ENCODE measurements around the gene ZNF423. TPM values are rescaled to one million over a fixed set of nuclear protein-coding genes. Genes with fewer than 3 reads are reported as not detected.

Gene ZNF423
- total and polyA plus RNA-seq, 2 experiments from 2014 or later = 14.9 to 41.8 TPM

GRCh38 chr16:49581630-49582298, 274.1 kb downstream of the ZNF423 start:
- Histone ChIP-seq H3K4me2 (no peak overlapping the region), H3K27me3 (ENCODE audit: insufficient read depth) (no peaks in the 10 kb centered on the region), H3K36me3 (ENCODE audit: insufficient read depth) (no peaks in the 10 kb centered on the region), H3K9me2 (ENCODE audit: insufficient read depth) (no peaks in the 10 kb centered on the region; the same call in 1 of the 2 replicates), H3K27ac (ENCODE audit: low read depth) (no peak overlapping the region), H3F3A (replicated peaks; ENCODE audit: low read depth) (no peaks in the 10 kb centered on the region), H3K4me1 (ENCODE audit: insufficient read depth) (peaks cover 8% of the 10 kb centered on the region), H3K4me3 (no peak overlapping the region), H3K79me2 (replicated peaks; ENCODE audit: insufficient read depth) (no peaks in the 10 kb centered on the region), H4K20me1 (replicated peaks; ENCODE audit: insufficient read depth) (no peaks in the 10 kb centered on the region), H2AFZ (no peak overlapping the region)
- DNase-seq (ENCODE audit: low spot score) (no peak), ATAC-seq (no peak)
- TF ChIP-seq EZH2 (IDR thresholded peaks at IDR 0.05; ENCODE audit: low read depth, unreplicated experiment) (no peak), POLR2AphosphoS5 (IDR thresholded peaks at IDR 0.05; ENCODE audit: low read depth) (no peak), JUNB (IDR thresholded peaks at IDR 0.05; ENCODE audit: unreplicated experiment) (no peak), ETS1 (IDR thresholded peaks at IDR 0.05) (no peak), ZNF114 (CRISPR knock-in tag; IDR thresholded peaks at IDR 0.05) (no peak), CREB1 (CRISPR knock-in tag; IDR thresholded peaks at IDR 0.05; ENCODE audit: low read depth) (no peak), STAT1 (IDR thresholded peaks at IDR 0.05; ENCODE audit: unreplicated experiment) (no peak), ZNF331 (CRISPR knock-in tag; IDR thresholded peaks at IDR 0.05; ENCODE audit: low read depth) (no peak), EZH2phosphoT487 (IDR thresholded peaks at IDR 0.05; ENCODE audit: unreplicated experiment) (no peak), CTCF (conservative IDR thresholded peaks at IDR 0.05; ENCODE audit: low read depth in 2 of 2) (no peak), NANOG (IDR thresholded peaks at IDR 0.05; ENCODE audit: borderline replicate concordance) (no peak)
- TF ChIP-seq, protein P1, sequence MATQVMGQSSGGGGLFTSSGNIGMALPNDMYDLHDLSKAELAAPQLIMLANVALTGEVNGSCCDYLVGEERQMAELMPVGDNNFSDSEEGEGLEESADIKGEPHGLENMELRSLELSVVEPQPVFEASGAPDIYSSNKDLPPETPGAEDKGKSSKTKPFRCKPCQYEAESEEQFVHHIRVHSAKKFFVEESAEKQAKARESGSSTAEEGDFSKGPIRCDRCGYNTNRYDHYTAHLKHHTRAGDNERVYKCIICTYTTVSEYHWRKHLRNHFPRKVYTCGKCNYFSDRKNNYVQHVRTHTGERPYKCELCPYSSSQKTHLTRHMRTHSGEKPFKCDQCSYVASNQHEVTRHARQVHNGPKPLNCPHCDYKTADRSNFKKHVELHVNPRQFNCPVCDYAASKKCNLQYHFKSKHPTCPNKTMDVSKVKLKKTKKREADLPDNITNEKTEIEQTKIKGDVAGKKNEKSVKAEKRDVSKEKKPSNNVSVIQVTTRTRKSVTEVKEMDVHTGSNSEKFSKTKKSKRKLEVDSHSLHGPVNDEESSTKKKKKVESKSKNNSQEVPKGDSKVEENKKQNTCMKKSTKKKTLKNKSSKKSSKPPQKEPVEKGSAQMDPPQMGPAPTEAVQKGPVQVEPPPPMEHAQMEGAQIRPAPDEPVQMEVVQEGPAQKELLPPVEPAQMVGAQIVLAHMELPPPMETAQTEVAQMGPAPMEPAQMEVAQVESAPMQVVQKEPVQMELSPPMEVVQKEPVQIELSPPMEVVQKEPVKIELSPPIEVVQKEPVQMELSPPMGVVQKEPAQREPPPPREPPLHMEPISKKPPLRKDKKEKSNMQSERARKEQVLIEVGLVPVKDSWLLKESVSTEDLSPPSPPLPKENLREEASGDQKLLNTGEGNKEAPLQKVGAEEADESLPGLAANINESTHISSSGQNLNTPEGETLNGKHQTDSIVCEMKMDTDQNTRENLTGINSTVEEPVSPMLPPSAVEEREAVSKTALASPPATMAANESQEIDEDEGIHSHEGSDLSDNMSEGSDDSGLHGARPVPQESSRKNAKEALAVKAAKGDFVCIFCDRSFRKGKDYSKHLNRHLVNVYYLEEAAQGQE (IDR thresholded peaks at IDR 0.05; ENCODE audit: unreplicated experiment) = no peak
- TF ChIP-seq, protein P2, sequence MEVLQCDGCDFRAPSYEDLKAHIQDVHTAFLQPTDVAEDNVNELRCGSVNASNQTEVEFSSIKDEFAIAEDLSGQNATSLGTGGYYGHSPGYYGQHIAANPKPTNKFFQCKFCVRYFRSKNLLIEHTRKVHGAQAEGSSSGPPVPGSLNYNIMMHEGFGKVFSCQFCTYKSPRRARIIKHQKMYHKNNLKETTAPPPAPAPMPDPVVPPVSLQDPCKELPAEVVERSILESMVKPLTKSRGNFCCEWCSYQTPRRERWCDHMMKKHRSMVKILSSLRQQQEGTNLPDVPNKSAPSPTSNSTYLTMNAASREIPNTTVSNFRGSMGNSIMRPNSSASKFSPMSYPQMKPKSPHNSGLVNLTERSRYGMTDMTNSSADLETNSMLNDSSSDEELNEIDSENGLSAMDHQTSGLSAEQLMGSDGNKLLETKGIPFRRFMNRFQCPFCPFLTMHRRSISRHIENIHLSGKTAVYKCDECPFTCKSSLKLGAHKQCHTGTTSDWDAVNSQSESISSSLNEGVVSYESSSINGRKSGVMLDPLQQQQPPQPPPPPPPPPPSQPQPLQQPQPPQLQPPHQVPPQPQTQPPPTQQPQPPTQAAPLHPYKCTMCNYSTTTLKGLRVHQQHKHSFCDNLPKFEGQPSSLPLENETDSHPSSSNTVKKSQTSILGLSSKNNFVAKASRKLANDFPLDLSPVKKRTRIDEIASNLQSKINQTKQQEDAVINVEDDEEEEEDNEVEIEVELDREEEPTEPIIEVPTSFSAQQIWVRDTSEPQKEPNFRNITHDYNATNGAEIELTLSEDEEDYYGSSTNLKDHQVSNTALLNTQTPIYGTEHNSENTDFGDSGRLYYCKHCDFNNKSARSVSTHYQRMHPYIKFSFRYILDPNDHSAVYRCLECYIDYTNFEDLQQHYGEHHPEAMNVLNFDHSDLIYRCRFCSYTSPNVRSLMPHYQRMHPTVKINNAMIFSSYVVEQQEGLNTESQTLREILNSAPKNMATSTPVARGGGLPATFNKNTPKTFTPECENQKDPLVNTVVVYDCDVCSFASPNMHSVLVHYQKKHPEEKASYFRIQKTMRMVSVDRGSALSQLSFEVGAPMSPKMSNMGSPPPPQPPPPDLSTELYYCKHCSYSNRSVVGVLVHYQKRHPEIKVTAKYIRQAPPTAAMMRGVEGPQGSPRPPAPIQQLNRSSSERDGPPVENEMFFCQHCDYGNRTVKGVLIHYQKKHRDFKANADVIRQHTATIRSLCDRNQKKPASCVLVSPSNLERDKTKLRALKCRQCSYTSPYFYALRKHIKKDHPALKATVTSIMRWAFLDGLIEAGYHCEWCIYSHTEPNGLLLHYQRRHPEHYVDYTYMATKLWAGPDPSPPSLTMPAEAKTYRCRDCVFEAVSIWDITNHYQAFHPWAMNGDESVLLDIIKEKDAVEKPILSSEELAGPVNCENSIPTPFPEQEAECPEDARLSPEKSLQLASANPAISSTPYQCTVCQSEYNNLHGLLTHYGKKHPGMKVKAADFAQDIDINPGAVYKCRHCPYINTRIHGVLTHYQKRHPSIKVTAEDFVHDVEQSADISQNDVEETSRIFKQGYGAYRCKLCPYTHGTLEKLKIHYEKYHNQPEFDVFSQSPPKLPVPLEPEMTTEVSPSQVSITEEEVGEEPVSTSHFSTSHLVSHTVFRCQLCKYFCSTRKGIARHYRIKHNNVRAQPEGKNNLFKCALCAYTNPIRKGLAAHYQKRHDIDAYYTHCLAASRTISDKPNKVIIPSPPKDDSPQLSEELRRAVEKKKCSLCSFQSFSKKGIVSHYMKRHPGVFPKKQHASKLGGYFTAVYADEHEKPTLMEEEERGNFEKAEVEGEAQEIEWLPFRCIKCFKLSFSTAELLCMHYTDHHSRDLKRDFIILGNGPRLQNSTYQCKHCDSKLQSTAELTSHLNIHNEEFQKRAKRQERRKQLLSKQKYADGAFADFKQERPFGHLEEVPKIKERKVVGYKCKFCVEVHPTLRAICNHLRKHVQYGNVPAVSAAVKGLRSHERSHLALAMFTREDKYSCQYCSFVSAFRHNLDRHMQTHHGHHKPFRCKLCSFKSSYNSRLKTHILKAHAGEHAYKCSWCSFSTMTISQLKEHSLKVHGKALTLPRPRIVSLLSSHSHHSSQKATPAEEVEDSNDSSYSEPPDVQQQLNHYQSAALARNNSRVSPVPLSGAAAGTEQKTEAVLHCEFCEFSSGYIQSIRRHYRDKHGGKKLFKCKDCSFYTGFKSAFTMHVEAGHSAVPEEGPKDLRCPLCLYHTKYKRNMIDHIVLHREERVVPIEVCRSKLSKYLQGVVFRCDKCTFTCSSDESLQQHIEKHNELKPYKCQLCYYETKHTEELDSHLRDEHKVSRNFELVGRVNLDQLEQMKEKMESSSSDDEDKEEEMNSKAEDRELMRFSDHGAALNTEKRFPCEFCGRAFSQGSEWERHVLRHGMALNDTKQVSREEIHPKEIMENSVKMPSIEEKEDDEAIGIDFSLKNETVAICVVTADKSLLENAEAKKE (CRISPR knock-in tag; IDR thresholded peaks at IDR 0.05) = no peak
- Mint-ChIP-seq H3K27ac (no peak overlapping the region), H3K9me3 (no peaks in the 10 kb centered on the region), H3K4me3 (no peak overlapping the region), H3K27me3 (ENCODE audit: insufficient read depth, low read depth, poor library complexity) (peaks cover 3% of the 10 kb centered on the region), H3K4me1 (peaks cover 37% of the 10 kb centered on the region), H3K36me3 (ENCODE audit: low read depth) (no peaks in the 10 kb centered on the region)
